MCF 10A (cell line): ENCODE data around the gene ASTN2. TPM values are rescaled to one million over a fixed set of nuclear protein-coding genes. Genes with fewer than 3 reads are reported as not detected.

Source experiments
- BruUV-seq: library from RNA; stranded (reverse); fragments of 400-500 nt; replicated peaks from 2 replicates; lab custom pipeline; 2021; lab: Mats Ljungman, UMichigan
- CTCF ChIA-PET: fragments of 300-600 bp; sonication (Branson Sonifier 250); formaldehyde crosslinking; extraction: SDS; loops from one replicate; lab custom pipeline; 2021; ENCODE audit warnings: antibody characterized with exemption, inconsistent platforms; lab: Yijun Ruan, JAX
- POLR2A ChIA-PET: fragments of 300-600, 350-650 bp; sonication (Branson Sonifier 250); formaldehyde crosslinking; extraction: SDS; loops from one replicate; lab custom pipeline; 2020; ENCODE audit warnings: antibody characterized with exemption, inconsistent platforms; lab: Yijun Ruan, JAX
- DNase-seq: peaks from one replicate; pipeline ENCODE4 v3.0.0-alpha.2; 2018; ENCODE audit not compliant: unreplicated experiment
- H3K27ac Mint-ChIP-seq: one replicate; pipeline ENCODE4 v1.8.0; 2022; ENCODE audit warnings: mild to moderate bottlenecking, low read depth, mixed read lengths; ENCODE audit not compliant: unreplicated experiment
- H3K27me3 Mint-ChIP-seq: one replicate; pipeline ENCODE4 v1.8.0; 2022; ENCODE audit warnings: mixed read lengths; ENCODE audit not compliant: insufficient read depth, unreplicated experiment
- H3K36me3 Mint-ChIP-seq: one replicate; pipeline ENCODE4 v1.8.0; 2022; ENCODE audit warnings: mild to moderate bottlenecking, moderate library complexity, mixed read lengths; ENCODE audit not compliant: insufficient read depth, unreplicated experiment
- H3K4me1 Mint-ChIP-seq: one replicate; pipeline ENCODE4 v1.8.0; 2022; ENCODE audit warnings: mixed read lengths; ENCODE audit not compliant: insufficient read depth, unreplicated experiment
- H3K4me3 Mint-ChIP-seq: one replicate; pipeline ENCODE4 v1.8.0; 2022; ENCODE audit warnings: mild to moderate bottlenecking, moderate library complexity, mixed read lengths; ENCODE audit not compliant: unreplicated experiment
- H3K9me3 Mint-ChIP-seq: one replicate; pipeline ENCODE4 v1.8.0; 2022; ENCODE audit warnings: mixed read lengths; ENCODE audit not compliant: unreplicated experiment
- intact Hi-C: fragments of 100-400 bp; cut with micrococcal nuclease; formaldehyde crosslinking; loops from 2 replicates; pipeline ENCODE4 v1.14.1; 2022
- total RNA-seq: library from RNA; stranded (reverse); gene quantifications from 2 replicates; pipeline ENCODE4 v1.2.3, GENCODE V29; 2022
- TF ChIP-seq, protein P1 (sequence below): fragments of 200-600 bp; IDR thresholded peaks from one replicate; pipeline ENCODE4 v1.8.0; 2022; ENCODE audit warnings: antibody characterized with exemption, mild to moderate bottlenecking; ENCODE audit not compliant: unreplicated experiment

ASTN2 gene
- total RNA-seq, 1 experiment from 2014 or later, result 1.8 TPM

DNA sequence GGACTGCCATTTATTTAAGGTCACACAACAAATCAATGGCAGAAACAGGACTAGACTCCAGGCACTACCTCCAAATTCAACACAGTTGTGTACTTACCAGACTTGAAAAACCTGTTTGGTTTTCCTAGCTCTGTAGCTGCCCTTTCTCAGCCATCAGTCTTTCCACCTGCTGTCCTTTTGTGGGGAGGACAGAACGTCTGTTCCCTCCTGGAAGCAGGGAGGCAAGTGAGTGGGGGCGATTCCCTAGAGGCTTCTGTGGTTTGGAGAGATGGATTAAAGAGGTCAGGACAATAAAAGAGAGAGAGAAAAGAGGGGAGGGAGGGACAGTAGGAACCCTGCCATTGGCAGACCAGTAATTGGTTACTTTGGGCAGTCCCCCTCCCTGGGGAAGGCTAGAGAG is 14.7 kb downstream of the ASTN2 start:
- no peaks in the 10 kb centered on the region for H3K36me3 Mint-ChIP-seq
- H3K9me3 Mint-ChIP-seq, result peaks cover 22% of the 10 kb centered on the region
- H3K4me1 Mint-ChIP-seq, result no peaks in the 10 kb centered on the region
- no peak overlapping the region for H3K4me3 Mint-ChIP-seq
- DNase-seq, result no peak
- no peak overlapping the region for H3K27ac Mint-ChIP-seq
- no peaks in the 10 kb centered on the region for H3K27me3 Mint-ChIP-seq
- POLR2A ChIA-PET, result no interaction called here
- CTCF ChIA-PET, result no interaction called here
- TF ChIP-seq, protein P1, sequence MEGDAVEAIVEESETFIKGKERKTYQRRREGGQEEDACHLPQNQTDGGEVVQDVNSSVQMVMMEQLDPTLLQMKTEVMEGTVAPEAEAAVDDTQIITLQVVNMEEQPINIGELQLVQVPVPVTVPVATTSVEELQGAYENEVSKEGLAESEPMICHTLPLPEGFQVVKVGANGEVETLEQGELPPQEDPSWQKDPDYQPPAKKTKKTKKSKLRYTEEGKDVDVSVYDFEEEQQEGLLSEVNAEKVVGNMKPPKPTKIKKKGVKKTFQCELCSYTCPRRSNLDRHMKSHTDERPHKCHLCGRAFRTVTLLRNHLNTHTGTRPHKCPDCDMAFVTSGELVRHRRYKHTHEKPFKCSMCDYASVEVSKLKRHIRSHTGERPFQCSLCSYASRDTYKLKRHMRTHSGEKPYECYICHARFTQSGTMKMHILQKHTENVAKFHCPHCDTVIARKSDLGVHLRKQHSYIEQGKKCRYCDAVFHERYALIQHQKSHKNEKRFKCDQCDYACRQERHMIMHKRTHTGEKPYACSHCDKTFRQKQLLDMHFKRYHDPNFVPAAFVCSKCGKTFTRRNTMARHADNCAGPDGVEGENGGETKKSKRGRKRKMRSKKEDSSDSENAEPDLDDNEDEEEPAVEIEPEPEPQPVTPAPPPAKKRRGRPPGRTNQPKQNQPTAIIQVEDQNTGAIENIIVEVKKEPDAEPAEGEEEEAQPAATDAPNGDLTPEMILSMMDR, result no peak
- BruUV-seq, result no TSS peak
- intact Hi-C loops, result no loop called here

DNA sequence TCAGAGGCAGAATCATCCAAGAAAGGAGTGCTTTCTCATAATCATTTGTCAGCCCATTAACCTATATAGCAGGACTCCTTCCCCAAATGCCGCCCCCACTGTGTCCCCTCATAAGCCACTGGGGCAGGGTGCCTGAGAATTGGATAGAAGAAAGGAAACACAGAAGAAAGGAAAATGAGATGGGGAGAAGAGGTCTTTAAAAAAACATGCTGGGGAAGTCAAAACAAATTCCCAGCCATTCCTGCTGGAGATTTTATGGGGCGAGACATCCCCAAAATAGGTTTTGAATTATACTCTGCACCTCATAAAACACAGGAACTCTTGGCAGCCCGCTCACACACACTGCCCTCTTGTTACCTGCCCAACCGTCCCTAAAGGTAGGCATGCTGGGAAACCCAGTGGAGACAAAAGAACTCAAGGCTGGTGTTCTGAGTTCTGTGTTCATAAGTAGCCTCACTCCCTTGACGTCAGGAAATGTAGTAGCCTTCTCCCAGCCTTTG is 19.7 kb downstream of the ASTN2 start:
- ChIA-PET CTCF (no interaction called here), POLR2A (no interaction called here)
- peaks cover 36% of the 10 kb centered on the region for H3K9me3 Mint-ChIP-seq
- no peaks in the 10 kb centered on the region for H3K36me3 Mint-ChIP-seq
- TF ChIP-seq, protein P1, result no peak
- intact Hi-C loops, result no loop called here
- H3K4me3 Mint-ChIP-seq, result no peak overlapping the region
- H3K27me3 Mint-ChIP-seq, result no peaks in the 10 kb centered on the region
- no peak overlapping the region for H3K27ac Mint-ChIP-seq
- H3K4me1 Mint-ChIP-seq, result no peaks in the 10 kb centered on the region
- BruUV-seq, result no TSS peak
- no peak for DNase-seq

DNA sequence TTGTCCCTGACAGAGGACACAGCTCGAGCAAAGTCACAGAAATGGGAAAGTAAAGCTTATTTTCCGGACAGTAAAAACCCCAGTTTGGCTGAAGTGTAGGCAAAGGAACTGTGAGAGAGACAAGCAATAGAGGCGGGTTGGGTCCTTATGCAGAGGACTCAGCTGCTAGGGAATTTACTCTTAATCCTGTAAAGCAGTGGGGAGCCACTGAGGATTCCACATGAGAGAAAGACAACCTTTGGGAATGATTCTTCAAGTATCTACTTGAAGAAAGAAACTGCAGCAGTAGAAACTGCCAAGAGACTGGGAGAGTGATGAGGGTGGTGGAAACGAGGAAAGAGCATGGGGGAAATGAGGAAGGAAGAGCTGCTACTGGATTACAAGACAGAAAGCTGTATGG is 20.2 kb downstream of the ASTN2 start:
- CTCF ChIA-PET, result no interaction called here
- H3K4me3 Mint-ChIP-seq, result no peak overlapping the region
- no peak overlapping the region for H3K27ac Mint-ChIP-seq
- no peak for DNase-seq
- no peaks in the 10 kb centered on the region for H3K4me1 Mint-ChIP-seq
- peaks cover 38% of the 10 kb centered on the region for H3K9me3 Mint-ChIP-seq
- no TSS peak for BruUV-seq
- intact Hi-C loops, result no loop called here
- H3K27me3 Mint-ChIP-seq, result no peaks in the 10 kb centered on the region
- no peaks in the 10 kb centered on the region for H3K36me3 Mint-ChIP-seq
- POLR2A ChIA-PET, result no interaction called here
- TF ChIP-seq, protein P1, result no peak

DNA sequence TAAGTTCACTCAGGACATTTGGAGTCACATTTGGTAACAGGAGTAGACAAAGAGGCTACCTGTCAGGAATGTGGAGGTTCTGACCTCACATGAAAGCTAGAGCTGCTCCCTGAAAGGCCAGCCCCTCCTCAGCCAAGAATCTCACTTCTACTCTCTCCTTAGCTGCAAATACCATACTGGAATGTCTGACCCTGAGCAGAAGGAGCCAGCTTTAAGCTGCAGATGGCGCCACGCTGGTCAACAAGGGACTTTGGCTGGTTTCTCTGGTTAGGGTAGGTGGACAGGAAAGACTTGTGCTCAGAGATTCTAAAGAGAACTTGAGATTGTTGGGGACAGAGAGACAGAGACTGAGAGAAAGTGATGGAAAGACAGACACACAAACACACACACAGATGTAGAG is 21.9 kb downstream of the ASTN2 start:
- POLR2A ChIA-PET, result no interaction called here
- Mint-ChIP-seq H3K9me3 (peaks cover 35% of the 10 kb centered on the region), H3K4me1 (no peaks in the 10 kb centered on the region), H3K27me3 (no peaks in the 10 kb centered on the region), H3K27ac (no peak overlapping the region), H3K36me3 (no peaks in the 10 kb centered on the region), H3K4me3 (no peak overlapping the region)
- no peak for DNase-seq
- no TSS peak for BruUV-seq
- CTCF ChIA-PET, result interaction anchor here (0.5 kb wide), 1 partner anchor 1800 kb away, joined by 3 read pairs; no protein-coding TSS in a partner anchor
- intact Hi-C loops, result no loop called here
- TF ChIP-seq, protein P1, result no peak
